HT-29 (cell line): ENCODE results near the gene NLRC3. TPM values are rescaled to one million over a fixed set of nuclear protein-coding genes. Genes with fewer than 3 reads are reported as not detected.
"Not testable (repeated sequence)": the region's sequence is repeated elsewhere in the genome, so short reads cannot be mapped to it uniquely, and the experiment has no call there.

Source experiments
- DNase-seq: peaks from one replicate; pipeline ENCODE4 v3.0.0-alpha.2; 2015; ENCODE audit warnings: low spot score
- total RNA-seq: library from RNA; depleted of rRNA; stranded (reverse); fragments of >200 nt; shearing (Covaris generic); gene quantifications from 2 replicates; pipeline ENCODE4 v1.2.3, GENCODE V29; 2014; rRNA removed

The NLRC3 gene, protein sequence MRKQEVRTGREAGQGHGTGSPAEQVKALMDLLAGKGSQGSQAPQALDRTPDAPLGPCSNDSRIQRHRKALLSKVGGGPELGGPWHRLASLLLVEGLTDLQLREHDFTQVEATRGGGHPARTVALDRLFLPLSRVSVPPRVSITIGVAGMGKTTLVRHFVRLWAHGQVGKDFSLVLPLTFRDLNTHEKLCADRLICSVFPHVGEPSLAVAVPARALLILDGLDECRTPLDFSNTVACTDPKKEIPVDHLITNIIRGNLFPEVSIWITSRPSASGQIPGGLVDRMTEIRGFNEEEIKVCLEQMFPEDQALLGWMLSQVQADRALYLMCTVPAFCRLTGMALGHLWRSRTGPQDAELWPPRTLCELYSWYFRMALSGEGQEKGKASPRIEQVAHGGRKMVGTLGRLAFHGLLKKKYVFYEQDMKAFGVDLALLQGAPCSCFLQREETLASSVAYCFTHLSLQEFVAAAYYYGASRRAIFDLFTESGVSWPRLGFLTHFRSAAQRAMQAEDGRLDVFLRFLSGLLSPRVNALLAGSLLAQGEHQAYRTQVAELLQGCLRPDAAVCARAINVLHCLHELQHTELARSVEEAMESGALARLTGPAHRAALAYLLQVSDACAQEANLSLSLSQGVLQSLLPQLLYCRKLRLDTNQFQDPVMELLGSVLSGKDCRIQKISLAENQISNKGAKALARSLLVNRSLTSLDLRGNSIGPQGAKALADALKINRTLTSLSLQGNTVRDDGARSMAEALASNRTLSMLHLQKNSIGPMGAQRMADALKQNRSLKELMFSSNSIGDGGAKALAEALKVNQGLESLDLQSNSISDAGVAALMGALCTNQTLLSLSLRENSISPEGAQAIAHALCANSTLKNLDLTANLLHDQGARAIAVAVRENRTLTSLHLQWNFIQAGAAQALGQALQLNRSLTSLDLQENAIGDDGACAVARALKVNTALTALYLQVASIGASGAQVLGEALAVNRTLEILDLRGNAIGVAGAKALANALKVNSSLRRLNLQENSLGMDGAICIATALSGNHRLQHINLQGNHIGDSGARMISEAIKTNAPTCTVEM
- not detected in 2 replicates for total RNA-seq

DNA sequence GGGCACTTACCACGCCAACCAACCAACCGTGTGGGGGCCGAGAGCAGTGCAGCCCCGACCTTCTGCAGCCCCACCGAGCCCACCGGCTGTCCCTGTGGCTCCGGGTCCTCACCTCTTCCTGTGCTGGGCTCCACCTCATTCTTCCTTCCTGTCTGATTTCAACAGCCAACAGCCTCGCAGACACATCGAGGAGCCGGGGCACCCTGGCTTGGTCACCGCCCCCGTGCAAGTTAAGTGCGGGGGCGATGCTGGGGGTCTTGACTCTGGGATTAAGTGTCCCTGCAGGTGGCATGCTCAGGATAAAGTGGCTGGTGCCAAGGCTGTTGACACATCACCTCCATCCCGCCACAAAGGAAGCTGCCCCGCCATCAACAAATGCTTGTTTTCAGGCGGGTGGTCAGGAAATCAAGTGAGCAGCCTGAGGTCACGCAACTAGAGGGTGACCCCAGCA, at the start of gene NLRC3:
Gene NLRC3, minus strand, starts transcription at position 102 of the 451 bp plus-strand sequence. CDS start 12,367 bp downstream, outside the sequence.
- DNase-seq, result no peak

DNA sequence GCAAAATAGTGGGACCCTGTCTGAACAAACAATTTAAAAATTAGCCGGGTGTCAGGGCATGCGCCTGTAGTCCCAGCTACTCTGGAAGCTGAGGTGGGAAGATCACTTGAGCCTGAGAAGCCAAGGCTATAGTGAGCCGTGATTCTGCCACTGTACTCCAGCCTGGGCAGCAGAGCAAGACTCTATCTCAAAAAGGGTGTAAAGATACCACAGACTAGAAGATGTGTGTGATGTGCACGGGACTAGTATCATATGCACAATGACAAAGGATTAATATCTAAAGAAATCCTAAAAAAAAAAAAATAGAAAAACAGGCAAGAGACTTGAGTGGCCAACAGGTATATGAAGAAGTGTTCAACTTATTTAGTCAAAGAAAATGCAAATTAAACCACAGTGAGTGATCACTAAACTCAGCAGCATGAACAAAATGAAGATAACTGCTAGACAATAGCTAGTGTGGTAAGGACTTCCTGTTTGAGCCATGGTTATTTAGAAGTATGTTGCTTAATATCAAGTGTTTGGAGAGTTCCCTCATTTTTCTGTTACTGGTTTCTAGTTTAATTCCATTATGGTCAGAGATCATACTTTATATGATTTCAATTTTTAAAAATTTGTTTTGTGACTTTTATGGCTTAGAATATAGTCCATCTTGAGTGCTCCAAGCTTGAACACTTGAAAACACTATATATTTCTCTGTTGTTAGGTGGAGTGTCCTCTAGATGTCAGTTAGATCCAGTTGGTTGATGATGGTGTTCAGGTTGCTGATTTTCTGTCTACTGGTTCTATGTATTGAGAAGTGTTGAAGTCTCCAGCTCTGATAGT, 48.9 kb upstream of the NLRC3 start:
- no peak for DNase-seq

DNA sequence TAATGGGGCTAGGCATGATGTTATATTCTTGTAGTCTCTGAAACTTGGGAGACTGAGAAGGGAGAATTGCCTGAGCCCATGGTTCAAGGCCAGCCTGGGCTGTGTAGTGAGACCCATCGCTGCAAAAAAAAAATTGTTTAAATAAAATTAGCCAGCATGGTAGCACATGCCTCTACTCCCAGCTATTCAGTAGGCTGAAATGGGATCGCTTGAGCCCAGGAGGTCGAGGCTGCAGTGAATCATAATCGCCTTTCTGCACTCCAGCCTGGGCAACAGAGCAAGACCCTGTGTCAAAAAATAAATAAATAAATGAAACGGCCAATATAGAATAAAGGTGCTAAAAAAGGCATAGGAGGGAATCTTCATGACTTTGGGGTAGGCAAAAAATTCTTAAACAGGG, 48.1 kb upstream of the NLRC3 start:
- DNase-seq, result no peak

DNA sequence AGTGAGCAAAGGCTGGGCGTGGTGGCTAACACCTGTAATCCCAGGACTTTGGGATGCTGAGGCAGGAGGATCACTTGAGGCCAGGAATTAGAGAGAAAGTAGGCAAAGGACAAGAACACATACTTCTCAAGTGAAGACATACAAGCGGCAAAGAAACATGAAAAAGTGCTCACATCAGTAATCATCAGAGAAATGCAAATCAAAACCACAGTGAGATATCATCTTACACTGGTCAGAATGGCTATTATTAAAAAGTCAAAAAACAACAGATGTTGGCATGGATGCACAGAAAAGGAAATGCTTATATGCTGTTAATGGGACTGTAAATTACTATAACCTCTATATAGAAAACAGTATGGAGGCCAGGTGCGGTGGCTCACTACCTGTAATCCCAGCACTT, 46.4 kb upstream of the NLRC3 start:
- no peak for DNase-seq

DNA sequence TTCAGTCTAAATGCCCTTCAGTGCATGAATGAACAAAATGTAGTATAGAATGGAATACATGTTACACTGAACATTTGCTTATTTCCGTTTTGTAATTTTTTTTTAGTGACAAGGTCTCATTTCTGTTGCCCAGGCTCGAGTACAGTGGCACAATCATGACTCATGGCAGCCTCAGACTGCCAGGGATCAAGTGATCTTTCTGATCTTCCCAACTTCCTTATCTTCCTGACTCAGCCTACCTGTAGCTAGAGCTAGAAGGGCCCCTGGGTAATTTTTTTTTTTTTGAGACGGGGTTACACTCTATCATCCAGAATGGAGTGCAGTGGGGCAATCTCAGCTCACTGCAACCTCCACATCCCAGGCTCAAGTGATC, 41.6 kb upstream of the NLRC3 start:
- DNase-seq, result no peak

DNA sequence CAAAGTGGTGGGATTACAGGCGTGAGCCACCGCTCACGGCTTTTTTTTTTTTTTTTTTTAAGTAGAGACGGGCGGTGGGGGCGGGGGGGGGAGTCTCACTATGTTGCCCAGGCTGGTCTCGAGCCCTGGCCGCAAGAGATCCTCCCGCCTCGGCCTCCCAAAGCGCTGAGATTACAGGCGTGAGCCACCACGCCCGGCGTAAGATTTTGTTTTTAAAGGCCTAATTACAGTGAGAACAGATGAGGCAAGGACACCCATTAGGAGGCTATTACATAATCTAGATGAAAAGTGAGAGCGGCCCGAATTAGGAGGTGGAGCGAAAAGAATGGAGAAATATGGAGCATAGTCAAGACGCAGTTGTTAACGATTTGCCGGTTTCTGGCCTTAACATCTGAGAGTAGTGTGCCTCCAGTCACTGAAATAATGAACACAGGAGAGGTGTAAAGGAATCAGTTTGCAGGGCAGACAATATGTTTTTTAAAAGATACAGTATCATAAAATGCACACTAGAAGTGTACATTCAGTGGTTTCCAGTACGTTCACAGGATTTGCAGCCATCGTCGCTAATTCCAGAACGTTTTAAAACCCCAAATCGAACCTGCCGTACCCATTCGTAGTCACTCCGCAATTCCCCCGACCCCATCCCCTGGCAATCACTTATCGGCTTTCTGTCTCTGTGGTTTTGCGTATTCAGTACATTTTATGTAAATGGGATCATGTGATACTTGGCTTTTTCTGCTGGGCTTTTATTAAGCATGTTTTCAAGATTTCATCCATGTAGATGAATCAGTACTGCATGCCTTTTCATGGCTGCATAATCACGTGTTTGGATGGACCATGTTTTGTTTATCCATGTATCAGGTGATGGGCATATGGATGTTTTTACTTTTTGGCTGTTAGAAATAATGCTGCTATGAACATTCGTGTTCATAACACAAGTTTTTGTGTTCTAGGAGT, 35.6 kb upstream of the NLRC3 start:
- DNase-seq, result no peak

DNA sequence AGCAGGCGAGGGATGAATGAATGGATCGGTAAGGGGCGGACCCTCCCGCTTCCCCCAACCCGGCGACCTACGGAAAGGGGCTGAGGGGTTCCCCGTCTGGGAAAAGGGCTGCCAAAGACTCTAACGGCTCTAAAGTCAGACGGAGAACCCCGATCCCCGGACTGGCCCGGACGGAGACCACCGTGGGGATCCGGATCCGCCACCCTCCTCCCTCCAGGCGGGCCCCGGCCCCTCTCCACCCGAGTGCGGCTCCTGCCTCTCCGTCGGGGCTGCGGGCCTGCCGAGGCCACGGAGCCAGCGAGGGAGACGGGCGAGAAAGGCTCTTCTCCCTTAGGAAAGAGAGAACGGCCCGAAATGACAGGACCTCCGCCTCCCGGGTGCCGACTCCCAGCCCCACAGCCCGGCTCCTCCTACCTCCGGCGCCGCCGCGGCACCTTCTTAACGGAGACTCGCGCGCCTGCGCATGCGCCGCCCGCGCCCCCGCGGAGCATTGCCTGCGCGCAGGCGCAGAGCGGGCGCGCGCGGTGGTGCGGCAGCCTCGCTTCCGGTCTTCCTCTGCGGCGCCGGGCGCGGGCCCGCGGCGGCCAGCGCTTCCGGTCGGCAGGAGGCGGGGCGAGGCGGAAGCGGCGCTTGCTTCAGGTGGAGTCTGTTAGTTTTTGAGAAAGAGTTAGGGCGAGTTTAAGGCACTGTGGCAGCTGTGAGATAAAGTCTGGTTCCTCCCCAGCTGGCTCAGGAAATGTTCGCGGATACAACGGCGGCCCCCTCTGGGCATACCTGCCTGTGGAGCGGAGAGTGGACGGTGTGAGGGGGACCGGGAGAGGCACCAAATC, 34.2 kb upstream of the NLRC3 start, which contains the start of gene SLX4:
Gene SLX4, minus strand, starts transcription at position 461 of the 830 bp plus-strand sequence. CDS start 2,642 bp downstream, outside the sequence.
- peak; percentile 92 for DNase-seq

DNA sequence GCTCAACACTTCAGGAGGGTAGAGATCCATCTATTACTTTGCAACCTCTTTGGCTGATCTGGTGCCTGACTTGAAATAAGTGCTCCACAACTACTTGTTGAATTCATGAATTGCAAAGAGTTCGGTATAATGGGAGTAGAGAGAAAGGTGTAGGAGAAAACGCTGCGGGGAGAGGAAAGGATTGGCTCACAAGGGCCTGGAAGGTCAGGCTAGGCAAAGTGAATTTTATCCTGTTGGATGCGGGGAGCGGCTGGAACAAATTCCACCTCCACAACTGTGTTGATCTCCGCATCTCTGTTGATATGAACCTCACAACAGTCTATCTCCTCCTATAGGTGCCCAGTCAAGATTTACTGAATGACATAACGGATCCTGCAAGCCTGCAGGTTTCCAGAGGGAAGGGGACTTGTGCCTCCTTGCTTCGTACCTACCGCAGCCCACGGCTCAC, 33.5 kb upstream of the NLRC3 start:
- DNase-seq, result peak; percentile 35

DNA sequence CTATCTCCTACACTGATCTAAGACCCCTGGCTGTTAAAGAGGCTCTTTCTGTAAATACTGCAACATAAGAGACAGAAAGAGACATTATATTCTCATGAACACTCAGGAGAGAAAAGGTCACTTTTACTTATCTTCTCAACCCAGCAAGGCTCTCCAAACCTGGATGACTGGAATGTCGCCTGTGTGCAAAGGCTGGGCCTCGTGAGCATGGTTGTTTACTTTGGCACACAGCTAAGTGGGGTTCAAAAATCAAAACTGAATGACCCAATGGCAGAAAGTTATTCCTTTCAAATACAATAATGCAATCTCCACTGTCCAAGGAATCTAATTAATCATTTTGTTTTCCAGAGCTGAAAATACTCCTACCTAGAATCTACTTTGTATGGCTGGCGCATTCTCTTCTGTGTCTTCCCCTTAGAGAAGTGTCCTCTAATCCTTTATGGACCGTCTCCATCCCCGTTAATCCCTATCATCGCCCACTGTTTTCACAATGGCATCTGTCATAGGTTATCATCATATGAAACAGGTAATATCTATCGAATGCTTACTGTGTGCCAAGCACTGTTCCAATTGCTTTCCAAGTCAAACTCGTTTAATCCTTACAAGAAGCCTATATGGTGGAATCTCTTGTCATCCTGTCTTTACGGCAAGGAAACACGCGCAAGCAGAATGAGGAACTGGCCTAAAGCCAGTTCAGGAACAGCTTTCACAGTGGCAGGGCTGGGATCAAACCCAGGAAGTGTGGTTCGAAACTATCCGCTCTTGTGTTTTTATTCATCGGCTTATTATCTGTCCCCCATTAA, 32.9 kb upstream of the NLRC3 start:
- DNase-seq, result no peak

DNA sequence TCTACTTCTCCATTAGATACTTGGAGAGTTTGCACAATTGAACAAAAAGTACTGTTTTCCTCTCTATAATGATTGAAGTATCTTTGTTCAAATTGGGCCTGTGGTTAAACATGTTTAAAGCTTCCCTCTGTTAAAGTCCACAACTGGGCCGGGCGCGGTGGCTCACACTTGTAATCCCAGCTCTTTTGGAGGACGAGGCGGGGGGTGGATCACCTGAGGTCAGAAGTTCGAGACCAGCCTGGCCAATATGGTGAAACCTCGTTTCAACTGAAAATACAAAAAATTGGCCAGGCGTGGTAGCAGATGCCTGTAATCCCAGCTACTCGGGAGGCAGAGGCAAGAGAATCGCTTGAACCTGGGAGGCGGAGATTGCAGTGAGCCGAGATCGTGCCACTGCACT, 31.8 kb upstream of the NLRC3 start:
- not testable (repeated sequence) for DNase-seq

DNA sequence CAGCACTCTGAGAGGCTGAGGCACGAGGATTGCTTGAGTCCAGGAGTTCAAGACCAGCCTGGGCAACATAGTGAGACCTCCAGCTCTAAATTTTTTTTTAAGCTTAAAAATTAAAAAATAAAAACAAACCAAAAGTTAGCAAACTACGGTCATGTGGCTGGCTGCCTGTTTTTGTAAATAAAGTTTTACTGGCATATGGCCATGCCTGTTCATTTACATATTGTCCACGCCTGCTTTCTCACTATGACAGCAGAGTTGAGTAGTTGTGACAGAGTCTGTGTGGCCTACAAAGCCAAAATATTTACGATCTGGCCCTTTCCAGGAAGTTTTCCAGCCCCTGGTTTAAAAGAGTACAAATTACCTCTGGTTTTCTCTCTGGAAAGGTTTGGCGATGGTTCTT, 30.9 kb upstream of the NLRC3 start:
- DNase-seq, result no peak

DNA sequence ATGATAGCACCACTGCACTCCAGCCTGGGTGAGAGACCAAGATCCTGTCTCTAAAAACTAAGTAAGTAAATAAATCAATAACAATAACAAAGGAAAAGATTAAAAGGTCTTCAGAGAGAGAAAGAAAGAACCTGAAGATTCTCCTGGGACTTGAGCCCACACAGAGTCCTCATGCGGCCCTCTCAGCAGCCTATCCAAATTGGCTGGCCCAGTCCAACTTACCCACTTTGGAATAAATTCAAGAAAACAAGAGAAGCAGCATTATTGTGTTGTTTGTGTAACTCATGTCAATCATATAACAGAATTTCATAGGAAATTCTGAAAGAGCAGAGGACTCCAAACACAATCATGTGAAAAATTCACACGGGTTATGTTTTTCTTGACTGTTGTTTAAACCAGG, 30.4 kb upstream of the NLRC3 start:
- DNase-seq, result no peak

DNA sequence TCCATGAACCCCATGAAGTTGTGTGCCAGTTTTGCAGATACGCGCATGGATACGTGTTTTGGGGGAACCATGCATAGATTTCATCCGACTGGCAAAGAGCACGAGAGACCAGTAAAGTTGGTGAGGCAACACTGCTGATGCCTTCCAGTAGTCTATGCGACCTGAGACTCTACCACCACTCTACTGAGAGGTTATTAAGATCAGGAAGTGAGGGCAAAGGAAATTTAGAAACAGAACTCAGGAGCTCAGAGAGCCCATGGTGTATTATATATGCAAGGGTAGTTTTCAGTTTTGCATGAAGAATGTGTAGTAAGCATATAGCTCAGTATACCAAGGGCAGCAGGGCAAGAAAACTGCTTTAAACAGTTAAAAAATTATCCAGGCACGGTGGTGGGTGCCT, 30.0 kb upstream of the NLRC3 start:
- no peak for DNase-seq

DNA sequence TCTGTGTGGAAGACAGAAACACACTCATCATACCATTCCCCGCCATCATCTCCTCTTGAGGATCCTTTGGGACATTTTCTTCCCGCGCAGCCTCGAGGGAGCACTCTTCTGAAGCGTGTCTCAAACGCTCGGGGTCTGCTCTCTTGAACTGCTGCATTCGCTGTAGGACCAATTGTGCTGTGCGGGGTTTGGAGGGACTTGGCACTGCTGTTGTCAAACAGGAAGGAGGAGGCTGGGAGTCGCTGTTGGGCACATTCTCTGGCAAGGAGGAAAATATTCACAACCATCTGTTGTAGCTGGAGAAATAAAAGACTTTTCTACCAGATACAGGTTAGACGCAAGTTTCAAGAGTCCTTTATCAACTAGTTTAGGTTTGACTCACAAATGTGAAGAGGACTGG, 29.2 kb upstream of the NLRC3 start:
- no peak for DNase-seq

DNA sequence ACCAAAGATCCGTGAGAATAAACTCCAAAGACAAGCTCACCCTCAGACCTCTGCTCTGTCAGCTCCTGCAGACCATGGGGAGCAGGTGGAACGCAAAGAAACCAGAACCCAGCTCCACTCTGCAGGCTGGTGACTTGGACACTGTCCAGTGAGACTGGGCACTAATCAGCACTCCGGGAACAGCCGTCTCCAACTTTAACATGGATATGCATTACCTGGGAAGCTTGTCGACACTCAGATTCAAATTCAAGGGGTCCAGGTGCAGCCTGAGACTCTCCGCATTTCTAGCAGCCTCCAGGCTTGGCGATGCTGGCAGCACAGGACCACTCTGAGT, 25.1 kb upstream of the NLRC3 start:
- DNase-seq, result no peak

DNA sequence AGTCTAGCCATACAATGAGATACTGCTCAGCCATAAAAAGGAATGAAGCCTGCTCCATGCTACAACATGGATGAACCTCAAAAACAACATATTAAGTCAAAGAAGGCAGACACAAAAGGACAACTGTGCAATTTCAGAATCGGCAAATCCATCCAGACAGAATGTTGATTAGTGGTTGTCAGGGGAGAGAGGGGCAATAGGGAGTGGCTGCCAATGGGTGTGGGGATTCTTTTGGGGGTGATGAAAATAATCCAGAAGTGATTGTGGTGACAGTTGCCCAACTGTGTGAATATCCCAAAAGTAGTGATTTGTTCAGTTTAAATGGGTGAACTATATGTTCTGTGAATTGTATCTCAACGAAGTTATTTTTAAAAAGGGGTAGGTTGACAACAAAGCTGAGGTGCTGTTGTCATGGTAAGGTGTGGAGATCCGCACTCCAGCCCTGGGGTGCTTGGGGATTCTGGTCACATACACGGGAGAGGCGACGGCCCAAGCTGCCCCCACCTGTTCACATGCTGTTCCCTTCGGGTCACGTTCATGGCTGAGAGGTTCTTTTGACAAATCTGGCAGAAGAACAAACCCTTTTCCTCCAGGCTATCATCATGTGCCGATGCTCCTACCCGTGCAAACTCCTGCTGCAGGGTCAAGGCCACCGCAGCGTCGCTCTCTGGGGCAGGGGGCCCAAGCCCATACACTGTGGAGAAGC, 24.6 kb upstream of the NLRC3 start:
- no peak for DNase-seq

DNA sequence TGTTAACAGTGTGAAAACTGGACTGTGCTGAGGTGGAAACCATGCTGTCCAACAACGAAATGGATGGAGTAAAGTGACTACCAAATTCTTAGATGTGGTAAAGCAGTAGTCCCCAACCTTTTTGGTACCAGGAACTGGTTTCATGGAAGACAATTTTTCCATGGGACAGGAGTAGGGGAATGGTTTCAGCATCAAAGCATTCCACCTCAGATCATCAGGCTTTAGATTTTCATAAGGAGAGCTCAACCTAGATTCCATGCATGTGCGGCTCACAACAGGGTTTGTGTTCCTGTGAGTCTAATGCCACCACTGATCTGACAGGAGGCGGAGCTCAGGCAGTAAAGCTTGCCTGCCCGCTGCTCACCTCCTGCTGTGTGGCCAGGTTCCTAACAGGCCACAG, 22.7 kb upstream of the NLRC3 start:
- no peak for DNase-seq

DNA sequence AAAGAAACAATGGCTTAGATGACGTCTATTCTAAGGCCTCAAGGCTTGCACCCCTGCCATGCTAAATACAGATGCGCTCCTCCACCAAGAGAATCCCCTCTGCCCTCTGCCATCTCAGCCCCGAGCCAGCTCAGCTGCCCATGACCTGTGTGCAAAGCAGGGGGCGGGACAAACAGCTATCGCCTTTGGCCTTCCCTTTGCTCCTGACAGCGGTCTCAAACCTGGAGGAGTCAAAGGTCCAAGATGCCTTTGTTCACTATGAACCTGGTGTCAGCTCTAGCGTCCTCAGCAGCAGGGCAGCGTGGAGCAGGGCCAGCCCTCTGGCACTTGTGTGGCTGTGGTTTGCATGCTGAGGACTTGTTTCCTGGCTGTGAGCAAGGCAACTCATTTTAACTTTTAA, 21.9 kb upstream of the NLRC3 start:
- no peak for DNase-seq
